Stimulated activated CD4-positive, alpha-beta T cell treated with anti-CD3 and anti-CD28 coated beads, Interleukin-15, amount 100 ng/mL, for 24 hours (primary cell): ENCODE data around the gene GLT1D1.
"Not testable (repeated sequence)": the region's sequence is repeated elsewhere in the genome, so short reads cannot be mapped to it uniquely, and the experiment has no call there.

Source experiments
- DNase-seq: peaks from one replicate; pipeline ENCODE4 v3.0.0-alpha.2; 2020

Gene GLT1D1

DNA sequence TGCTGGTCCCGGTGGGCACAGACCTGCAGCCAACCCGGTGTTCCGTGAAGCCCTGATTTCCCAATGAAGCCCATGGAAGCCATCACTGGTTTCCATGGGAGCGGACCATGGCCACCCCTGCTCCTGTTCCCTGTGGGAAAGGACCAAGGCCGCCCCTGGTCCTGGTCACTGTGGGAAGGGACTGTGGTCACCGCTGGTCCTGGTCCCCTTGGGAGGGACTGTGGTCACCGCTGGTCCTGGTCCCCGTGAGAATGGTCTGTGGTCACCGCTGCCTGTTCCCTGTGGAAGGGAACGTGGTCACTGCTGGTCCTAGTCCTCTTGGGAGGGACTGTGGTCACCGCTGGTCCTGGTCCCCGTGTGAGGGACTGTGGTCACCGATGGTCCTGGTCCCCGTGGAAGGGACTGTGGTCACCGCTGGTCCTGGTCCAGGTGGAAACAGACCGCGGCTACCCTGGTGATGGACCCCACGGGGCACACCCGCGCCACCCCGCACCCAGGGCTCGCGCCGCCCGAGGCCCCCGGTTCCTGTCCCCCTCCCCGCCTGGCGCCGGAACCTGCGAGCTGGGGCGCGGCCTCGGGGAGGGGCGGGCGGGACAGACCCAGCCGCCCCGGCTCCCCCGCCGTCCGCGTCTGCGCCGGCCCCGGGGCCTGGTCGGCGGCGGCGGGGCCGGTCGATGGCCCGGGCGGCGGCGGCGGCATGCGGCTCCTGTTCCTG is at the start of gene GLT1D1:
Gene GLT1D1 (plus strand): TSS at position 594 of the 715 bp plus-strand sequence. CDS start 104 bp downstream, at position 698.
- no peak for DNase-seq

DNA sequence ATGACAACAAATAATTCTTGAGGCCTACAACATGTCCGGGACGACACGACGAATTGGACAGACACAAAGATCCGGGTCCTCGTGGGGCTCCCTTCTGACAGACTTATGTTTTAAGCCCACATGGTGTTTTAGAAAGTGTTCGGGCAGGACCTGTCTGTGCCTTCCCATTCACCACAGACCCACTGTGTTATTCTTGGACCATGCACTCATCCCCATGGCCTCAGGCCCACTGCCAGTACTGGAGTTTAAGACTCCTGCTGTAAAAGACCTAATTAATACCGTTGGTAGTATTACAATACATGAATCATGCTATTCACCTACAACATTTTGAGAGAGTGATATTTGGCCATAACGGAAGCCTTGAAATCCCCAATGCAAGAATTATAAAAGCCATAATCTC is 49.5 kb upstream of the GLT1D1 start:
- no peak for DNase-seq

DNA sequence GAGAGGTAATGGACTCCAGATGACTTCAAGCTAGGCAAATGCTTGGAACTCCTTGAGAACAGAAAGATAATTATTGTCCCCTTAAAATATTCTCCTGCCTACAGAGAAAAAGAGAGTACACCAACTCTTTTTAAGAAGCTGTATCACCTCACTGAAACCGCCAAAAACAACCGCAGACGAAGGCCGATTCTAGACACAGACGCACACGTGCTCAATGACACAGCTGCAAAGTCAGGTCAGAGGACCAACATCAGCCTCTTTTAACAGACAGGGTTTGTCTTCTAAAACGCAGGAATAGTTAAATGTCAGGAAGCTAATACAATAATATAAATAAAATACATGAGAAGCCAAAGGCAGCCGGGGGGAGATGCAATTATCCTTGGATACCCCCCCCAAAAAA is 48.5 kb upstream of the GLT1D1 start:
- DNase-seq = no peak

DNA sequence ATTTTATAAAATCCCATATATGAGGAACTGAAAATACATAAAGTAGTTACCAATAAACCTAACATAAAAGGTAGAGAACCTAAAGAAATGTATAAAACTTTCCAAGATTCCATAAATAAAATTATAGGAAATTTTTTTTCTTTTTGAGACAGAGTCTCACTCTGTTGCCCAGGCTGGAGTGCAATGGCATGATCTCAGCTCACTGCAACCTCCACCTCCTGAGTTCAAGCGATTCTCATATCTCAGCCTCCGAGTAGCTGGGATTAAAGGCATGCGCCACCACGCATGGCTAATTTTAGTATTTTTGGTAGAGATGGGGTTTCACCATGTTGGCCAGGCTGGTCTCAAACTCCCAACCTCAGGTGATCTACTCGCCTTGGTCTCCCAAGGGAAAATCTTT is 47.9 kb upstream of the GLT1D1 start:
- DNase-seq = not testable (repeated sequence)

DNA sequence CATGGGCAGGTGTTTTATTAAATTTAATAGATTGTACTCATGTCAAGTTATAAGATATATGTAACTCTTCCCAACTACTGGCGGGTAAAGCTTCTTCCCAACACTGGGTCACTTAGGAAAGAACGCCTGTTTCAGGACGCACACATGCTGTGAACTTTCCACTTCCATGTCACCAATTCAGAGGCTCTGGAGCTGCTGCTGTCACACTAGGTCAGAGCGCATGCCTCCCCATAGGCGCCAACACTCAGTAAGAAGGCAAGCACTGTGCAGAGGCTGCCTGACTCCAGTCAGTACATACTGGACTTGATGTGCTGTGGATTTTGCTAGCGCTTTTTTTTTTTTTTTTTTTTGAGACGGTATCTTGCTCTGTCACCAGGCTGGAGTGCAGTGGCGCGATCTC is 46.7 kb upstream of the GLT1D1 start:
- DNase-seq = no peak

DNA sequence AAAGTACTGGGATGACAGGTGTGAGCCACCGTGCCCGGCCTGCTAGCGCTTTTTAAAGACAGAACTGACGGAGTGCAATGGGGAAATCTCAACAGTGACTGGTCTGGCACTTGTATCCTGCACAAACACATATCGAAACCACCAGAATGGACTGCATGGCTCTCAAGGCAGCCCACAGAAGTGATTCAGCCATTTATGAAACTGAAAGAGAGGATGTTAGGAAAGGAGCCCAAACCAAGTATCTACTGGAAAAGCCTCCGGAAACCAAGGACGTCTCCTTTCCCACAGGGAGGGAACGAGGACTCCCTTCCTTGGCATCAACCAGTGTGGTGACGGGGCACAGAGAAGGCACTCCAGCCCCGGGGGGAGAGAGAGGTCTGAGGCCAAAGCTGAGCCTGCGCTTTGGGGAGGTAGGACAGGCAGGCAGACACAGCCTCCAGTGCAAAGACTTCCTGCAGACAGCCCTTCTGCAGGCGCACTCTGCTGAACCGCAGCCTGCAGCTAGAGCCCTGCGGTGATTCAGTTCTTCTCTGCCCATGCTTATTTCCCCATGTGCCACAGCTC is 46.0 kb upstream of the GLT1D1 start:
- no peak for DNase-seq

DNA sequence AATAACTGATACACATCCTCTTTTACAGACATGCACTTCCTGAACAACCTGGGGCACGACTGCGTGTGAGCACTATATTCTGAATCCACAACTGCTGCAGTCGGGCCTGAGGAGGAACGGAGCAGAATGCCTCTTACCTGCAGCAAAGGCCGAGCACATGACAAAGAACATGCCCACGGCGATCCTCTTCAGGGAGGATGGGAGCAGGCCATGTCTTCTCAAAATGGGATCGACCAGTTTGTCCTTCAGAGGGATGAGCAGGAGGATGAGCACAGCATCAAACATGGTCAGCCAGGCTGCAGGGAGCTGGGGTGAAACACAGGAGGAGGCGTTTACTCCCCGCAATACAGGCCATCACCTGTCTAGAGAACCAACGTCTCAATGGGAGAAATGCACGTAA is 44.6 kb upstream of the GLT1D1 start:
- DNase-seq = no peak

DNA sequence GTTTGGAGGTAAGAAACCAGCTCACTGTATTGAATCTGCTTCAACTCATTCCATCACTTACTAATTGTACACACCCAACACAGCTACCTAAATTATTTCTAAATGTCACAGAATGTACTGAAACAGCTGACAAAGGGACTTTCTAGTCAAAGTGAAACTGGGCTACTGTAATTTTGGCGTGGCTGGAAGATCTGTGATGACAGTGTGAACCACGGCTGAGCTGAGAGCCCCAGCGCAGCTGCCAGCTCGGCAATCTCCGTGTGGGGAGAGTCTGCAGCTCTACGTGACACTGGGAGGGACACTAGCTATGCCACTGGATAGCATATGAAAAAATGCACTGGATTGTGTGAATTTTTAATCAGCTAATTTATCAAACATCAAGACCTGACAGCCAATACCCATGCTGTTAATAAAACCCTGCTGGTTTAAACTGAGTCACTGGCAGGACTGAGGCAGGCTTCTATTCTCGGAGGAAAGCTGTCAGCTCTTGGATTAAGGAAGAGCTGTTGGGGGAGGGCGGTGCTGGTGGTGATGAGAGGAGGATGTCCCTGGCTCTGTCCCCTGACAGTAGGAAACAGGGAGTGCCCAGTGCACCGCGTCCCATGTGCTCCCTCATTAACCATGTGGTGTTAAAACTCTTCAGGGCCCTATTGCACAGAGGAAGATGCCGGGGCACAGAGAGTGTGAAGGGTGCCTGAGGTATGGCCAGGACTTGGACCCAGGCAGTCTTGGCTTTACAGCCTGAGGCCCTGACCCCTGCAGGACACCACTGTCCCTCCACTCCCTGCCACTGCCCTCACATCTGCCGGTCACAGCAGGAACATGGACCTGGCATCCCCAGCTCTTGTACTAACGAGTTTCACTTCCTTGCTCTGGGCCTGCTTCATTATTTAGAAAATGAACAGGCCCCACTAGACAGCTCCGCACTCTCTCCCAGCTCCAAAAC is 42.8 kb upstream of the GLT1D1 start:
- peak; percentile 20 for DNase-seq

DNA sequence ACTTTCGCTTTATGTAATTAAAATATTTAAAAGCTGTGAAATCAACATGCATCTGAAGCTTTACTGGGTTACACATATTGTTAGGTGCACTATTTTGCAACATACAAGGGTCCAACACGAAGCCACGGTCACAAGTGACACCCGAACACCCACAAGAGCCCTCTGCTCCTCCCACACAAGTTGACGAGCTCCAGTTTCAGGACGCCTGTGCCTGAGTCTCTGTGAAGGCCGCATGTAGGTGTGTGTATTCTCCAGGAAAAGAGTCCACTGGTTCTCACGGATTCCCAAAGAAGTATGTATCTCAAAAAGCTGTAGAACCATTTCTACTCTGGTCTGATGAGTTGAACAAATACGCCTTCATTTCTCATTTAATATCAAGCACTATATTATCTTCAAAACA is 41.5 kb upstream of the GLT1D1 start:
- no peak for DNase-seq

DNA sequence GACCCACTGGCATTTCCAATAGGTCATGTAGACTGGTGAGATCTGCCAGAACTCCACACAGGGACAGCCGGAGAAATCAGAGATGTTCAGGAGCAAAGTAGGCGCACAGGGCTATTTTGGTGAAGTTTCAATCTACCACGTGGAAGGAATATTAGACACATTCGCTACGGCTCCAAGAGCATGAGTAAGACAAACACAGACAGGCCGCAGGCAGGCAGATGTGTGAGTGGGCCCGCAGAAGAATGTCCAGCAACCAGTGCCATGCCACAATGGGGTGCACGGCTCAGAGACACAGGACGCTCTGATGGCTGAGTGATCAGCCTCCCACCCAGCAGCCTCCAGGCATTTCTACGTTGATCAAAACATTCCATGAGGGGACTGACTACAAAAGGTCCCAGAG is 39.9 kb upstream of the GLT1D1 start:
- DNase-seq = no peak

DNA sequence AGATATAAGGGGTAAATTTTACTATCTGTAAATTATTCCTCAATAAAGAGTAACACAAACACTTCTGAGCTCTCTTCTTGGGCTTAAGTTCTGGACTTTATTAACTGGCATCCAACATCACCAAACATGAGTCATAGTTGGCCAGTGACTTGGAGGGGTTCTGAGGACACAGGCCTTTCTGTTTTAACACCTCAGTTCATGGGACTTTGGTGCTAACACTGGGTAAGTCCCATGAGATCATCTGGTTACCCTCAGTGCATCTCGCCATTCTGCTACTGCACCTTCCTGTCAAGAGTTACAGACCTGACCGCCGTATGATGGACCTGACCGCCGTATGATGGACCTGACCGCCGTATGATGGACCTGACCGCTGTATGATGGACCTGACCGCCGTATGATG is 39.4 kb upstream of the GLT1D1 start:
- no peak for DNase-seq

DNA sequence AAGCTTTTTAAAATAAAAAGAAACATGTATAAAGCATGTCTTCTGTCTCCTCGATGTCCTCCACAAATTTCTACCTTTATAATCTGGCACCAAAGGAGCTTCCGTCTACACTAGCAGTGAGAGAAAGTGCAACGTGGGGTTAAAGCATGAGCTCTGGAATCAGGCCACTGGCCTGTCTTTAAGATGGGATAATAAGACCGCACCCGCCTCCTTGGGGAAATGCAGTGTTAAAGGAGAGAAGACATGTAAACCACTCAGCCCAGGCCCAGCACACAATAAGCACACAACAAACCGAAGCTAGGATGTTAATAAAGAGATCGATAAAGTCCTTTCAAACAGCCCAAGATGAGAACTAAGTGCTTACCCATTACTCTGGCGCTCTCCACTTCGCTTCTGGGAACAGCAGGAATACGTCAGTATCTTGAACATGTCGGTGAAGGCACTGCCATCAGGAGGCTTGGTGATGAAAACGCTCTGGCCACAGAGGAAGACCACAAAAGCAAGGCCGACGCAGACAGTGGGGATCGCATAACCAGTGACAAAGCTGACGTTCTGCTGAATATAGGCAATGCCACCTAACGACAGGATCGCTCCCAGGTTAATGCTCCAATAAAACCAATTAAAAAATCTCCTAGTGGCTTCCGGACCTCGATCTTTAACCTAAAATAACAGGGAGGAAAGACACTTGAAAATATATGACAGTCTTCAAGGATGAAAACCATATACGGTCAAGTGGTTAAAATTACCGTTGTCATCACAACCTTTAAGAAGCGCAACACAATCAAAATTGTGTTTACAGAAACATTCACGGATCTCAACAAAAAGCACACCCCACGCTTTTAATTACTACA is 38.6 kb upstream of the GLT1D1 start:
- DNase-seq = no peak

DNA sequence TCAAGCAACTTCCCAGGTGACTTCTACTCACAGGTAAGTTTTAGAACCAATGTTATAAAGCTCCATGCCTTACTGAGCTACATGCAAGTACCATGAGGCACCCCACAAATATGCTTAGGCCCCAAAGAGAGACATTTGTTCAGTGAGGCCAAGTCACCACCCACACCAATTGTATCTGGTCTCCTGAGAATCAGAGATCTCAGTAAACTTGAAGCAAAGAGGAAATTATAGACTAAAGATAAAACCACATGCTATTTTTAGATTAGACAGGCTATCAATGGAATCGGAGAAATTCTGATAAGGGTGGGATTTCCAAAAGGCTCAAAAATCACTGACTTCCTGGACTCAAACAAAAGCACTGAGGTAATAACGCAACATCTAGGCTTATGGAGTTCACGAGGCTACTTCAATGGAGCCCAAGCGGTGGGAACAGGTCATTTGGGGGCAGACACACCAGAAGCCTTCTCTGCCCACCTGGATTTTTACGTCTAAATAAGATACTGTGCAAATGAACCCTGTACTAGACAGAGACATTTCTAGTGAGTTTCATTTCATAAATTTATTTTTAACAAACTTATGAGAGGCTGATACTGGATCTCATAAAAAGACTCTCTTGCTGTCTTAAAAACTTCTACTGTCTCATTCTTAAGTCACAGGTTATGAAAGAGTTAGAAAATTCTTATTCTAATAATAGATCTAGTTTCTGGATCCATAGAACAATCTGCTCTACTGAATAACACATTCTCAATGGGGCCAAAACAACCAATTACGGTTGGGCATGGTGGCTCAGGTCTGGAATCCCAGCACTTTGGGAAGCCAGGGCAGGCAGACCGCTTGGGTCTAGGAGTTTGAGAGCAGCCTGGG is 37.3 kb upstream of the GLT1D1 start:
- no peak for DNase-seq

DNA sequence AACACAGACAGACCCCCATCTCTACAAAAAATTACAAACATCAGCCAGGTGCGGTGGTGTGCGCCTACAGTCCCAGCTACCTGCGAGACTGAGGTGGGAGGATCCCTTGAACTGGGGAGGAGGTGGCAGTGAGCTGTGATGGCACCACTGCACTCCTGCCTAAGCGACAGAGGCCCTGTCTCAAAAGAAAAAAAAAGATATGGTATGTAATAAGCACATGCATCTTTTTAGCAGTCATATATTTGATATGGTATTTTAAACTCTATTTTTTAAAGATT is 36.7 kb upstream of the GLT1D1 start:
- DNase-seq = no peak

DNA sequence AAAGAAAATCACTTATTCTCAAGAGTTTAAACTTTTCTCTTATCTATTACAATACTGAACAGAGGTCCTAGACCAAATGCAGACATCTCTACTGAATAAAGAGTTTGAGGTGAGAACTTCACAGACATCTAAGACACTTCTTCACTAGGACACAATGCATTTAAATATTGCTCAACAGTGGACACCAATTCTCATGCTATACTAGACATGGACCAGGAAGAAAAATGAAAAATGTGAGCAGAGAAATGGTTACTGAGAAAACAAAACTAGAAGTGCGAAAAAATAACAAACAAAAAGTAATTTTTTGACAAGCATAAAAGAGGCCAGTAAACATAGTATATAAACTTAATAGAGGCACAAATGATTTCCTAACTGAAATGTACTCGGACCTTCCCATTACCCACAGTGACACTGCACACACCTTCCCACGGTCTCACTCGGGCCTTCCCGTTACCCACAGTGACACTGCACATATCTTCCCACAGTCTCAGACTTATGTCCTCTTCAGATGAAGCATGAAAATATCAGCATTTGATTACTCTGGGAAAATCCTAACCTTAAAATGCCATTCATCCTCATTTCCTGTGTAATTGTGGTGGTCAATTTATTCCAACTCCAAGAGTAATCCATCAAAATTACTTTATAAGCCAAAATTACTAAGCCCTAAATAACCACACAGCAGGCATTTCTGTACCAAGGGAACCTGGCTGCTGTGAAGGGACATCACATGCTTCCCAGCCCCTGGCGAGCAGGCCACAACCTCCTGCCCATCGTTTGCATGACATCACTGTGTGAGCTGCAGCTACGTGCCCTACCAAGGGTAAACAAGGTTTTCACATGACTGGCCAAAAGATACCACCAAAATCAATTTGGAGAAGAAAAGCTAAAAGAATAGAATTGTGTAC is 35.9 kb upstream of the GLT1D1 start:
- DNase-seq = no peak

DNA sequence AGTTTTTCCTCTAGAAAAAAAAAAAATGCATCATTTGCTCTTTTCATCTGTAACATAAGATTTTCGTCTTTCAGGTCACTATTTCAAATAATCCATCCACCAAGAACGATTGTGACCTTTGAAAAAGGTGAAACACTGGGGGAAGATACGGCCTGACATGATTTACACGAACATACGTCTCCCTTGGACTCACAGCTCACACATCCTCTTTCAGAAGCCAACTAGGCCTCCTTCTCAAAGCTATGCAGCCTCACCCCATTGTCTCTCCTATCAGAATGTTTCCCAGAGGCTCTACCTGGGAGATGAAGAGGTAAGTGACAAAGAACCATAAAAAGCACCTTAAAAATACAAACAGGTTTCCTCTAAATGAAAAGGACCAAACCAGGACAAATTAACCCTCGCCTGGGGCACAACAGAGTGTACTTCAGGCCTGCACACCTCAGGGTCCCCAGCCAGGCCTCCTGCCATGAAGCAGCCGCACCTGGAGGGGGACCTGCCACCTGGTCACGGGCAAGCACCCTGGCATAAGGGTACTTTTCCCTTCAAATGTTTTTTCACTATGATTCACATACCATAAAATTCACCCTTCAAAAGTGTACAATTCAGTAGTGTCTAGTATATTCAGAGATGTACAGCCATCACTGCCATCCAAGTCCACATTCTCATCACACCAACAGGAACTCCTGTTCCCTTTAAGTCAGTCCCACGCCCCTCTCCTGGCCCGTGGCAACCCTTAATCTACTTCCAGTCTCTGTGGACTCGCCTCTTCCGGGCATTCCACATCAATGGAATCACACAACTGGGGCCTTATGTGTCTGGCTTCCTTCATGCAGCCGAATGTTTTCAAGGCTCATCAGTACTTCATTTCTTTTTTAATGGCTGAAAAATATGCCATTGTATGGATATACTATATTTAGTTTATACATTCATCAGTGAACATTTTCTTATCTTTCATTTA is 34.9 kb upstream of the GLT1D1 start:
- no peak for DNase-seq

DNA sequence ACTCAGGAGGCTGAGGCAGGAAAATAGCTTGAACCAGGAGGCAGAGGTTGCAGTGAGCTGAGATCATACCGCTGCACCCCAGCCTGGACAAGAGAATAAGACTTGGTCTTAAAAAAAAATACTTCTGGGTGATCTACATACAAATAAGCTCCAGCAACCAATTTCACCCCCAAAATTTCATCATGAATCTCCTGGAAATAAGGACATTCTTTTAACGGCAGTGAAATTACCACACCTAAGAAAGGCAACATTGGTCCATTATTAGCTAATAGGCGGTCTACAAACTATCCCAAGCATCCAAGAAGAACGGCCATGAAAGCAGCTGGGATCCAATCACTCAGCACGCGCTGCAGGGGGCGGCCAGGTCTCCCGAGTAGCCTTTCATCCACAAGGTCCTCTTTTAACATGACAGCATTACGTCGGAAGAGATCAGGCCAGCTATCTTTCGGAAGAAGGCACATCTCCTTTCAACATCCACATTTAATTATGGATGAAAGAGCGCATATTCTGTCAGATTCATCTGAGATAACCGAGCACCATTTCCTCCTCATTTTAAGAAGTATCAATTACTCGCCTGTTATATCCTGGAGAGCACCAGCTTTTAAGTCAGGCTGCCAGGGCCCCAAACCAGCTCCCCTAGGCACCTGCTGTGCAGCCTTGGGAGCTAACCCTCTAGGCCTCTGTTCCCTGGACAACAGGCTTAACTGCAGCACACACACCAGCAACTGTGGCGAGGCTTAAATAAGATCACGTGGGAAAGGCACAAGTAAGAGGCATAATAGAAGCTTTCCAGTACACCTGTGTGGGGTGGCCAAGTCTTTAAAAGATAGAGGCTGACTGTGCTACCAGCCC is 33.8 kb upstream of the GLT1D1 start:
- DNase-seq = no peak

DNA sequence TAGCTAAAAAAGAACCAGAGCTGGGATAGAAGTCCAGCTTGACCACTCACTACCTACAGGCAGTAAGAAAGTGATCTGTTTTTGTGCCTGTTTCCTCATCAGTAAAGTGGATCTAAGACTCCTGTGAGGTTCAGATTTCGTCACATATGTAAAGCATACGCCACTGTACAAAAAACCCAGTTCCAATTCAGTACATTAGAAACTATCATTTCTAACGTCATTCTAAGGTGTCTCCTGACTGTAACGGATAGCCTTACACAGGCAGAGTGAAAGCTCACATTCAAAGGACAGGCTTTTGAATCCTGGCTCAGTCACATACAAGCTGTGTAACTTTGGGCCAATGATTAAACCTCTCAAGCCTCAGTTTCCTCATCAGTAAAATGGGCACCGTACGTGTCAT is 33.0 kb upstream of the GLT1D1 start:
- DNase-seq = no peak
